HG03066 (cell line): Measurements from ENCODE around the gene SIRPA.

Source experiments
- ATAC-seq: cut with Tn5 transposase; IDR thresholded peaks from one replicate; pipeline ENCODE4 v1.9.1; 2021; ENCODE audit warnings: low read depth; ENCODE audit not compliant: unreplicated experiment

SIRPA gene

GRCh38 chr20:1894951-1895673 is at the start of gene SIRPA:
SIRPA (plus strand) TSS chr20:1895407; CDS start chr20:1895448, 41 bp downstream.
- ATAC-seq, result no peak

- no peak for ATAC-seq
Observed at GRCh38 chr20:1845701-1846100, 49.5 kb upstream of the SIRPA start.

DNA sequence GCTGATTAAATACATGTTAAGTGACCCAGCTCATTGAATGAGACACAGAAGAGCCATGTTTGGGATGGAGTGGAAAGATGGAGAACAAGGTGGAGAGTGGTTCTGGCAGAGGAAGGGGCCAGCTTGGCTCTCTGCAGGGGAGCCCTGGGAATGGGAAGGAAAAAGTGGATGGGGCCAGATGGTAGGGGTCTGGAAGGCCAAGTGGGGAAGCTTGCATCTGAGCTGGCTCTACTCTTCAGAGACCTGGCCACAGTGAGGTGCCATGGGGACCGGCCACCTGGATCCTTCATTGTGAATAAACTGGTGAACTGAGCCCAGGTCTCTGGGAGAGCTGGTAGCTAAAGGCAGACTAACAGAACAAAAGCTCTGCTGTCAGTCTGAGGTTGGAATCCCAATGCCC is 48.9 kb upstream of the SIRPA start:
- no peak for ATAC-seq

DNA sequence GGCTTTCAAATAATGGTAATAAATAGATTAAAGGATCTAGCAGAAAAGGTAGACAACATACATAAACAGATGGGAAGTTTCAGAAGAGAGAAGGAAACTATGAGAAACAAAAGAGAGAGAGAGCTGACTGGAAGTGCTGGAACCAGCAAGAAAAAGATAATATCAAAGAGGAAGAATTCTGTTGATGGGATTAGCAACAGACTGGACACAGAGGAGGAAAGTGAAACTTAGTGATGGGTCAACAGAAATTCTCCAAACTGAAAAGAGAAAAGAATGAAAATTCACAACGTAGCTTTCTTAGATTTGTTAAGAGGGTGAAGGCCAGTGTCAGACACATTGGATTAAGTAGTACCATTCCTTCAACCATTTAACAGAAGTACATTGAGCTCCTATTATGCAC is 48.3 kb upstream of the SIRPA start:
- no peak for ATAC-seq

DNA sequence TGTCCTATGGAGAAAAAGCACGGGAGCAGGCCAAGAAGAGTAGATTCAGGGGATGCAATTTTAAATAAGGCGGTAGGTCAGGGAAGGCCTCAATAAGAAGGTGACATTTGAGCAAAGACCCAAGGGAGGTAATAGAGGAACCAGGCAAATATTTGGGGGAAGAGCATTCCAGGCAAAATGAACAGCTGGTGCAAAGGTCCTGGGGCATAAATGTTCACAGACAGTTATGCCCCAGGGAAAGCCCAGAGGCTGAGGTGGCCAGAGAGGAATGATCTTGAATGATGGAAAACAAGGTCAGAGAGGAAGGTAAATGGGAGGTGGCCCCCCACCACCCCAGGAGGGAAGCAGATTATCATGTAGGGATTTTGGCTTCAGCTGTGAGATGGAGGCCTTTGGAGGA is 47.4 kb upstream of the SIRPA start:
- no peak for ATAC-seq

DNA sequence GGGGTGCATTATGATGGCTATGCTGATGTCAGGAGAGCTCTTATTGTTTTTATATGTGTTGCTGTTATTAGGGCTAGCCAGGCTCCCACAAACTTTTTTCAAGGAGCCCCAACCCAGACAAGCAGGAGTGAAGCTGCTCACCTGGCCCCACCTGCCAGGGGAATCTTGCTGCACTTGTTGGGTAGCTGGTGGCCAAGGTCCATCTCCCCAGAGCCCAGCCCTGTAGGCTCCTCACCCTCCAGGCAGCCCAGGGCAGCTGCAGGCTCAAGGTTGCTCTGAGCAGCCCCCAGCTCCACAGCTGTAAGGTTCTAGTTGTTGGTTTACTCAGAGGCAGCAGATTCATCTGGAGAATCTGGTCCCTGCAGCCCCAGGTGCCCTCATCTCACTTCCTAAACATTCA is 46.8 kb upstream of the SIRPA start:
- ATAC-seq, result no peak

GRCh38 chr20:1851396-1851795 is 43.8 kb upstream of the SIRPA start:
- ATAC-seq, result no peak

DNA sequence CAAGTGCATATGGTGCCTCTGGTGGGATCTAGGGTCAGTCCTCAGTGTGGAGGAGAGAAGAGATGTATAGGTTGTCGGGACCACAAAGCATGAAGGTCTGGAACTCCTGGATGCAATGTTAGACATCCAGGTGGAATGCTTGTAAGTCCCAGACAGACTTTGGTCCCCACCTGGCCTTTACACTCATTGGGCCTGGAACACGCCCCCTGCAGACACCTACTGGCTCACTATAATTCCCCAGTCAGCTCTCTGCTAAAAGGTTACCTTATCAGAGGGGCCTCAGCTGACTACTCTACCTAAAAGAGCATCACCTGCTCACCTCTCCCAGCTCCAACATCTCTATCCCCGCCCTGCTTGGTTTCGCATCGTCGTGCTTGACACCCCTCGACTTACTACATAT is 41.7 kb upstream of the SIRPA start:
- ATAC-seq, result no peak

DNA sequence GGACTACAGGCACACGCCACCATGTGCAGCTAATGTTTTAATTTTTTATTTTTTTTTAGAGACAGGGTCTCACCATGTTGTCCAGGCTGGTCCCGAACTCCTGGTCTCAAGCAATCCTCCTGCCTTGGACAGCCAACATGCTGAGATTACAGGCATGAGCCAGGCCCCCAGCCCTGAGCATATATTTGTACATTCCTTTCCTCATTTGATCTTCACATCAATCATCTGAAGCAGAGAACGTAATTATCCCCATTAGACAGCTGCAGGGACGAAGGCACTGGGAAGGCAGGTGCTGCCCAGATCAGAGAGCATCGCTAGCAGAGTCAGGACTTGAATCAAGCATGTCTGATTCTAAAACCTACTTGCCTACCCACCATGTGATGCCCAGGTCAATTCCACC is 41.0 kb upstream of the SIRPA start:
- no peak for ATAC-seq

- ATAC-seq, result no peak
Observed at GRCh38 chr20:1855109-1855508, 40.1 kb upstream of the SIRPA start.

- ATAC-seq, result no peak
Observed at GRCh38 chr20:1855690-1856089, 39.5 kb upstream of the SIRPA start.

DNA sequence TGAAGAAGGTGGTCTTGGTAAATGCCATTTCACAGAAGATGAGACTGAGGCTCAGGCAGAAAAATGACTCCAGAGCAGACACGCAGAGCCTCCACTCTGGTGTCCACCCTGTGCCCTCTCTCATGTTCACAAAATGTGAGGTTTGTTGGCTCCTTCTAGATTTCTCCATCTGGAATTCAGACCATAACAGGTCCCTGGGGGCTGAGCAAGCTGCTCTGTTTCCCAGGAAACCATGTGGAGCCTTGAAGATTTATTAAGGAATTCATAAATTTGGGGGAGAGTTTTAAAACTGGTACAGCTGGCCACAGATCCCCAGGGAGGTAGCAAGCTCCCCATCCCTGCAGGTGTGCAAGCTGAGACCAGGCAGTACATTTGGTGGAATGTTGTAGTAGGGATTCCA is 38.8 kb upstream of the SIRPA start:
- no peak for ATAC-seq

DNA sequence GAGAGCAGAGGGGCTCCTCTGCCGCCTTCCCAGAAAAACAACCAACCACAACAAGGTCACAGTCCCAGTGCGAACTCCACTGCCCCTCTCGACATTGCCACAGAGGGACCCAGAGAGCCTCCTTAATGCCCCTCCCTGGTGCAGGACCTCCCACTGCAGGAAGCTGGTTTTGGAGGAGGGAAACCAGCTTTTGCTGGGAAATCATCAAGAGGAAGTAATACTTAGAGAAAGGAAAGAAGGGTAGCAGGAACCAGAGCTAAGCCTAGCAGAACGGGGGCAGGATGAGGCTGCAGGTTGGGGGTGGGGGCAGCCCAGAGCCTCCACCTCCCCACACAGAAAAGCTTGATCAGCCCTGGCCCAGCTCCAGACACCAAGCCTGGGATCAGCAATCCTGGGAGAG is 37.7 kb upstream of the SIRPA start:
- ATAC-seq, result no peak

DNA sequence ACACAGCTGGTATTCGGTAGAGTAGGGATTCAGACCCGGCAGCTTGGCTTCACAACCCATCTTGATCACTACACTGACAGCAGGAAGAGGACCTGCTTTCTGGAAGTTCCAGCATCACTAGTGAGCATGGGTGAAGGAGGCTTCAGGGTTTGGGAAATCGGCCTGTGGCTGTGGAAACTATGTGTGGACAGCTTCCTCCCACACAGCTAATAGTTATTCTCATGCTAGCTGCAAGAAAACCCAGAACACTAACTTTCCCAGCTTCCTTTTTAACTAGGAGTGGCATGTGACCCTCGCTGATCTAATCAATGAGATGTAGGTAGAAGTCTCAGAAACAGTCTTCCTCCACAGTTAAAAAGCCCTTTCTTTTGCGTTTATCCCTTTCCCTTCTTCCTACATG is 36.3 kb upstream of the SIRPA start:
- no peak for ATAC-seq

DNA sequence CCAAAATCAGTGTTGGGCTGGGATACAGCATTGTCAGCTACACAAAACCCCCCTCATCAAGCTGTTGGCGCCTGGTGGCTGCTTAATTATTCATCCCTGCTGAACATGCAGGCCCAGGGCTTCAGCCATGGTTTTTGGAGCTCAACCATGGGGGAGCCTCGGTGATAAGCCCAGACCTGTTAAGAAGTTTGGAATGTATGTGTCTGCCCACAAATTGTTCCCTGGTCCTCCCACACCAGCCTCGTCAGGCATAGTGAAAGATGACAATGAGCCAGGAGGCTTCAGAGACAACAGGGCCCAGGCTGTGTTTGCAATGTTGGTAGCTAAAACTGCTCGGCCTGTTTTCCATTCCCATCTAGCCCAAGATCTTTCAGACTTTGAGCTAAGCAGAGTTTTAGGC is 34.8 kb upstream of the SIRPA start:
- ATAC-seq, result no peak

DNA sequence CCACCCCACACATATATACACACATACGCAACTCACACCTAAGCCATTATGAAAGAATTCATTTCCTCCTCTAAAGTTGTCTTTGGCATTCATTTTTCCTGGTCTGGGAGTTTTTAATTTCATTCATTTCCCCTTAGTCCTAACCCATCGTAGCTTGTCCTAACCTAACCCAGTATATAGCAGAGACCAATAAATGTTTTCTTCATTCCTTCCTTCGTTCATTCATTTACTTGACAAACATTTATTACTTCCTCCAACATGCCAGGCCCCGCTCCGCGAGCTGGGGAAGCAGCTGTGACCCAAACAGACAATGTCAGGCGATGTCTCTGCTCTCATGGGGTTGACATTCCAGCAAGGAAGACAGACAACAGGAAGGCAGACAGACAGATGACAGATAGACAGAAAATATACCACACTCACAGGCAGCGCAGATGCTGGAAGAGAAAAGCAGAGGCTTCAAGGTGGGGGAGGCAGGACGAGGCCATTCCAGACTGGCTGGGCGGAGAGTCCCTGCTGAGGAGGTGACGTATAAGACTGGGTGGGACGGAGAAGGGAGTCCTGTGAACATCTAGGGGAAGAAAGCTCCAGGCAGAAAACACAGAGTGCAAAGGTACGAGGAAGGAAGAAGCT is 33.7 kb upstream of the SIRPA start:
- no peak for ATAC-seq

- ATAC-seq, result no peak
Observed at GRCh38 chr20:1861996-1862662, 33.1 kb upstream of the SIRPA start.

GRCh38 chr20:1862663-1863053 is 32.5 kb upstream of the SIRPA start:
- no peak for ATAC-seq

- no peak for ATAC-seq
Observed at GRCh38 chr20:1863296-1863695, 31.9 kb upstream of the SIRPA start.

DNA sequence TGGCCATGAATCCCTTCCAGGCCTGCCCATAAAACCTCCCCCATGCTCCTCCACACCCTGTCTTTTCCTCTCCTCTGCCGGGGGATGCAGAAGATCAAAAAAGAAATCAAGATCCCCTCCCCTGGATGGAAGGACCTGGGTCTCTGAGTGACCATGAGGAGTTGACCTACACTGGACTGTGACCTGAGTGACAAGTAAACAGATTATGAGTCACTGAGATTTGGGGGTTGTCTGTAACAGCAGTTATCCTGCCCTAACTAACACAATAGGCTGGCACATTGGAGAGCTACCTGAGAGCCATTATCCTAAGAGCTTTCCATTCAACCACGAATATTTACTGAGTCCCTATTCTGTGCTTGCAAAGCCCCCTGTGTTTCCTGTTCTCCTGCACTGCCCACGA is 28.4 kb upstream of the SIRPA start:
- ATAC-seq, result no peak

- no peak for ATAC-seq
Observed at GRCh38 chr20:1867495-1868260, 27.5 kb upstream of the SIRPA start.
